Posterior vena cava (tissue), 2 donors: Measurements from ENCODE around the gene BMPR2. TPM values are rescaled to one million over a fixed set of nuclear protein-coding genes. Genes with fewer than 3 reads are reported as not detected.
"Not testable (repeated sequence)": the region's sequence is repeated elsewhere in the genome, so short reads cannot be mapped to it uniquely, and the experiment has no call there.

Experiments
- DNase-seq: peaks from one replicate; pipeline ENCODE4 v3.0.0-alpha.2; 2020; ENCODE audit warnings: low spot score
- intact Hi-C, 2 donors: fragments of 100-400 bp; cut with DNase I; formaldehyde crosslinking; loops; one replicate each; pipeline versions ENCODE4 v1.14.1 to v1.14.2; 2022 to 2023
- long read RNA-seq, 2 donors: library from polyadenylated mRNA; unstranded; transcript quantifications; one replicate each; pipeline ENCODE4 v2.0.0, GENCODE V29; 2020 to 2021
- total RNA-seq, 2 donors: library from RNA; stranded (reverse); fragmentation: NEBNext Ultra II Directional; extraction: Animal tissue kit (Norgen Biotek cat#: 25700); gene quantifications; one replicate each; pipeline ENCODE4 v1.2.1, GENCODE V29; 2021
- donor health status: DM: yes; HTN: yes; CAD: no.
- donor health status: DM: yes; HTN: yes; CAD: no.

The BMPR2 gene
- total RNA-seq, result 10 to 100 TPM; 69.0 to 83.6 TPM
- long read RNA-seq, donor 1, full-length matches to known transcripts, result 2 of 34 reads
- long read RNA-seq, donor 1, partial matches to known transcripts, result 7 of 34 reads
- long read RNA-seq, donor 1, other reads (novel, unspliced or antisense), result 25 of 34 reads
- long read RNA-seq, donor 2, full-length matches to known transcripts, result 1 of 20 reads
- long read RNA-seq, donor 2, partial matches to known transcripts, result 8 of 20 reads
- long read RNA-seq, donor 2, other reads (novel, unspliced or antisense), result 11 of 20 reads

- peak; percentile 95 for DNase-seq
- intact Hi-C loops, result no loop called here
Measured at GRCh38 chr2:202375609-202376408, at the start of gene BMPR2. Gene BMPR2 (plus strand): TSS chr2:202376327. CDS start chr2:202377475, 1,148 bp downstream.

GRCh38 chr2:202327858-202328257, 48.3 kb upstream of the BMPR2 start:
- intact Hi-C loops, result no loop called here

GRCh38 chr2:202335791-202336467, 40.2 kb upstream of the BMPR2 start:
- intact Hi-C loops, result no loop called here
- peak; percentile 44 for DNase-seq

More at GRCh38 chr2:202327858-202328257, 48.3 kb upstream of the BMPR2 start:
- DNase-seq, result no peak

- no peak for DNase-seq
- intact Hi-C loops, result no loop called here
Measured at GRCh38 chr2:202337151-202337550, 39.0 kb upstream of the BMPR2 start.

- no peak for DNase-seq
- intact Hi-C loops, result no loop called here
Measured at GRCh38 chr2:202337706-202338346, 38.3 kb upstream of the BMPR2 start.

GRCh38 chr2:202339071-202339870, 36.9 kb upstream of the BMPR2 start:
- no peak for DNase-seq
- intact Hi-C loops, result no loop called here

DNA sequence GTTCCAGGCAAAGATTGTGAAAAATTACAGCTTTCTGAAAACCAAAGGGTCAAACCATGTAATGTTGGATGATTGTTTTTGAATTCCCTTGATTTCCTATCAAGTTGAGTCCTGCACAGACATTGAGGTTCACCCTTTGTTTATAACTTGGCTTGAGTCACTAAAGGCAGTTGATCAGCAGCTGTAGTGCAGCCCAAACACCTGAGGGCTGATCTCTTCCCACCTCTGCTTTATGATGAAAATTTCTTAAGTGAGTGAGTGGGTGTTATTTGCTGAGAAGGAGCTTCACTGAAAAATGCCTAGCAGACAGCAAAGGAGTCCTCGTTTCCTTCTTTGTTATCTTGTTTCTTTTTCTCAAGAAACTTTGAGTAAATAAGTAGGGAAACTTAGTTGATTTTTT, 31.9 kb upstream of the BMPR2 start:
- DNase-seq, result no peak
- intact Hi-C loops, result no loop called here

DNA sequence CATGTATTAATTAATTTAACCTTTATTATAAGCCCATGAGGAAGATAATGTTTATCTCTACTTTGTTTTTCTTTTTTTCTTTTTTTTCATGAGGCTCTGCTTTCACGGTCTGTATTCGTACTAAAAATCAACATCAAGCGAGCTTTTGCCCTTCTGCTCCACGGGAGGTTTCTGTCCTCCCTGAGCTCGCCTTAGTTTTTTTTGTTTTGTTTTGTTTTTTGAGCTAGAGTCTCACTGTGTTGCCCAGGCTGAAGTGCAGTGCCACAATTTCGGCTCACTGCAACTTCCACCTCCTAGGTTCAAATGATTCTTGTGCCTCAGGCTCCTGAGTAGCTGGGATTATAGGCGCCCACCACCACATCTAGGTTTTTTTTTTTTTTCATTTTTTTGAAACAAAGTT, 29.9 kb upstream of the BMPR2 start:
- intact Hi-C loops, result no loop called here
- no peak for DNase-seq

DNA sequence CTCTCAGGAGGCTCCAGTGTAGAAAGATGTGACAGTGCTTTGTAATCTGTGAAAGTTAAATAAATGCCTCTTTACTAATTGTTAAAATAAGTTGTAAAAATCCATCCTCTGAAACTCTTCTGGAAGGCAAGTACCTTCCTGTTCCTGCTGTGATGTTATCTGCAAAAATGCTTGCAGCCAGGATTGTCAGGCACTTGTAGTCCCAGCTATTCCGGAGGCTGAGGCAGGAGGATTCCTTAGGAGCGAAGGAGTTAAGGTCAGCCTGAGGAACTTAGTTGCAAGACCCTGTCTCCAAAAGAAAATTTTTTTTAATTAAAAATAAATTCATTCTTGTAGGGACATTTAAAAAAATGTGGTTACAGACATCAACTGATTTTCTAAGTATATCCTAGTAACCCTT, 22.7 kb upstream of the BMPR2 start:
- intact Hi-C loops, result no loop called here
- DNase-seq, result no peak

DNA sequence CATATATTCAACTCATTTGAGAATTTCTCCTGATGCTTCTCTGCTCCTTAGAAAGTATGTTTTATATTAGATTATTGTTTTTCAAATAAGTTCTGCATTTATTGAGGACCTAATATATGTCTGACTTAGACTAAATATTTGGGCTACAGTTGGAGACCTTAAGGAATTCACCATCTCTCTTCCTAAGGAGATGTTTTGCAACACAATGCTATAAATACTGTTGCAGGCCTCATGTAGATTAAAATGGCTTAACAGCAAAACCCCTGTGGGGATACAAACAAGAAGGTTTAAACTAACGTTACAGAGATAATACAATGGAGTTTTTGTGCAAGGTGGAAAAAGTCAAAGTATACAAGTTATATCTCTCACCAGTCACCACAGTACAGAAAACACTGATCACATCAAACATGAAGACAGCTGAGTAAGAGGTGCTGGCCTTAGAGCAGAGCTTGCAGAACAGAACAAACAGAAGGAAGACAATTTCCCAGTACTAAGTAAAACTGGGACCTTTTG, 20.1 kb upstream of the BMPR2 start:
- no peak for DNase-seq
- intact Hi-C loops, result no loop called here

DNA sequence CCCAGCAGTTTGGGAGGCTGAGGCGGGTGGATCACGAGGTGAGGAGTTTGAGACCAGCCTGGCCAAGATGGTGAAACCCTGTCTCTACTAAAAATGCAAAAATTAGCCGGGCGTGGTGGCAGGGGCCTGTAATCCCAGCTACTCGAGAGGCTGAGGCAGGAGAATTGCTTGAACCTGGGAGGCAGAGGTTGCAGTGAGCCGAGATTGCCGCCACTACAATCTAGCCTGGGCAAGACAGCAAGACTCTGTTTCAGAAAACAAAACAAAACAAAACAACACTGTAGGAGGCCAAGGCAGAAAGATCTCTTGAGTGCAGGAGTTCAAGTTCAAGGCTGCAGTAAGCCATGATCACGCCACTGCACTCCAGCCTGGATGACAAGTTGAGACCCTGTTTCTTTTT, 17.2 kb upstream of the BMPR2 start:
- intact Hi-C loops, result not testable (repeated sequence)
- DNase-seq, result peak; percentile 49

DNA sequence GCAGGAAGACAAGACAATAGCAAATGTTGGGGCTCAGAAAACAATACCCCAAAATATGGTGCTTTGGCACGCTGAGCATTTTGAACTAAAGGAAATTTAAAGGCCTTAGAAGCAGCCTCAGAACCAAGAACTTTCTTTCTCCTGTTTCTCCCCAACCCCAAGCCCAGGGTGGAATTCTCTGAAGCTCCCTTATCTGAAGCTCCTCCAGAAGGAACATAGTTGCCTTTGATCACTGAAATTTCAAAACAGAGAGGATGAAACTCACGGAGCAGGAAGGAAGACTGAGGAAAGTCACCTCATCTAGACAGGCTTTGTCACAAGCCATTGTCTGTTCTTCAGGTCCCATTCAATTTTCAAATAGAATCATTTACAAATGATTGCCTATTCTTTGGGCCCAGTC, 15.5 kb upstream of the BMPR2 start:
- intact Hi-C loops, result loop anchor here in 1 of 2 donors (10.0 kb wide), 1 partner anchor 164 kb away; no protein-coding TSS in a partner anchor
- DNase-seq, result no peak

- DNase-seq, result no peak
- intact Hi-C loops, result loop anchor here in 1 of 2 donors (10.0 kb wide), 1 partner anchor 164 kb away; no protein-coding TSS in a partner anchor
Measured at GRCh38 chr2:202361108-202361507, 15.0 kb upstream of the BMPR2 start.

DNA sequence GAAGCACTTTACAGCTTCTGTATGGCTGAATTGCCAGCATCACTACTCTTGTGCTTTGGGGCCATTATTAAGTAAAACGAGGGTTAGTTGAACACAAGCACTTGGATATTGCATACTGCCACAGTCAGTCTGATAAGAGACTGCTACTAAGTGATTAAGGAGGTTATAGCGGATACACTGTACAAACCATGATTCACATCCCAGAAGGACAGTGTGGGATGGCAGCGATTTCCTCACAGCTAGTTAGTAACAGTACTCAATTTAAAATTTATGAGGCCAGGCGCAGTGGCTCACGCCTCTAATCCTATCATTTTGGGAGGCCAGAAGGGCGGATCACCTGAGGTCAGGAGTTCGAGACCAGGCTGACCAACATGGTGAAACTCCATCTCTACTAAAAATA, 2.6 kb upstream of the BMPR2 start:
- intact Hi-C loops, result no loop called here
- peak; percentile 51 for DNase-seq

DNA sequence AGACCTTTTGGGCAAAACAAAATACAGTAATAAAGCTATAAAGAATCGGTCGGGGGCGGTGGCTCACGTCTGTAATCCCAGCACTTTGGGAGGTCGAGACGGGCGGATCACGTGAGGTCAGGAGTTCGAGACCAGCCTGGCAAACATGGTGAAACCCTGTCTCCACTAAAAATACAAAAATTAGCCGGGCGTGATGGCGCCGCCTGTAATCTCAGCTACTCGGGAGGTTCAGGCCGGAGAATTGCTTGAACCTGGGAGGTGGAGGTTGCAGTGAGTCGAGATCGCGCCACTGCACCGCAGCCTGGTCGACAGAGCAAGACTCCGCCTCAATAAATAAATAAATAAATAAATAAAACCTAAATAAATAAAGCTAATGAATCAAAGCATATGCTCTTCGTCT, 1.7 kb upstream of the BMPR2 start:
- intact Hi-C loops, result not testable (repeated sequence)

DNA sequence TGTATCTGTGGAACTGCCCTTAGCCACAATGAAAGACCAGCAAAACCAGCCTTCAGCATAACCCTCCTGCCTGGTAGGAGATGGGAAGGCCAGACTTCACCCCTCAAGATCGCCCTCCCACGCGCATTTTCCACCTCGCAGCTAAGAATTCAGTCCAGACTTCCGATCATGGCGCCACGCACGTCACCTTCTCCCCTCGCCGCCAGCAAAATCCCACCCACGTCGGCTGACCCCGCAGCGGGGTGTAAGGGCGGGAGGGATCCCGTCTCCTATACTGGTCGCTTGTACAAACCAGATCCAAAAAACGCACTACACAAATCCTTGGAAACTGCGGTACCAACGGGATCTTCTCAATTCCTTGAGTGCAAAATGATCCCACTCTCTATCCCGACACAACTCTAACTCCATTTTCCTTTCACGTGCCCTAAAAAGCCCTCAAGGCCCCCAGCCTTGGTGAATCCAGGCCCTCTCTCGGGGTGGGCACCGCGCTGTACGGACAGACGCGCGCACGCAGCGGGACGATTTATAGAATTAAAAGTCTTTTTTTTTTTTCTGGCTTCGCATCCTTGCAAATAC, 1.0 kb upstream of the BMPR2 start:
- intact Hi-C loops, result no loop called here
- peak; percentile 92 for DNase-seq

More for the DNA sequence above, 1.7 kb upstream of the BMPR2 start:
- DNase-seq, result peak; percentile 47

DNA sequence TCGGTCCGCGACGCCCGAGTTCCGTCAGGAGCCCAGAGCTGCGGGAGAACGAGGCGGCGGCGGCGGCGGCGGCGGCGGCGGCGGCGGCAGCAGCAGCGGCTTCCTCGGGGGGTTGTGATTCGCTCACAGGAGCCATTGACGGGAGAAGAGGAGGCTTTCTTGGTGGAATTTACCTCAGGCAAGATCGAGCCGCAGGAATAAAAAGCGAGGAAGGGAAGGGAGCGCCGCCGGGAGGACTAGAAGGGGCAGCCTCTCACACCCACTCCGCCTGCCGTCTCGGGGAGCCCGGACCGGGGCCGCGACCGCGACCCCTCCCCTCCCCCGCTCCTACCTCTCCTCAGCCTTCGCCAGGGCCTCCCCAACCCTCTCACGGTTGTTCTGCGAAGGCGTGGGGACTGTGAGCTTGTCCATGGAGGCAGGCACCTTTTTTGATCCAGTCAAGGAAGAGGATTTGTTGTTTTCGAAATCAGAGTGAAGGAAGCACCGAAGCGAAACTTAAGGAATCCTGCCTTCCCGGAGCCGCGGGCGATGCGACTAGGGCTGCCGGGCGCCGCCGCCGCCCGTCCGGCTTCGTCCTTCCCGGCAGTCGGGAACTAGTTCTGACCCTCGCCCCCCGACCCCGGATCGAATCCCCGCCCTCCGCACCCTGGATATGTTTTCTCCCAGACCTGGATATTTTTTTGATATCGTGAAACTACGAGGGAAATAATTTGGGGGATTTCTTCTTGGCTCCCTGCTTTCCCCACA, 506 bp downstream of the BMPR2 start:
- DNase-seq, result peak; percentile 82
- intact Hi-C loops, result no loop called here
